SK-N-MC (cell line): ENCODE data around the gene ULK3.

Experiments used
- EZH2 ChIP-seq: fragments of 200-600 bp; sonication (generic); IDR thresholded peaks from one replicate; pipeline ENCODE4 v1.6.1; 2017; ENCODE audit warnings: antibody characterized with exemption
- POLR2AphosphoS5 ChIP-seq: IDR thresholded peaks from 2 replicates; pipeline ENCODE4 v1.6.1; 2012; ENCODE audit warnings: mild to moderate bottlenecking, low read depth, low read length, borderline replicate concordance

DNA sequence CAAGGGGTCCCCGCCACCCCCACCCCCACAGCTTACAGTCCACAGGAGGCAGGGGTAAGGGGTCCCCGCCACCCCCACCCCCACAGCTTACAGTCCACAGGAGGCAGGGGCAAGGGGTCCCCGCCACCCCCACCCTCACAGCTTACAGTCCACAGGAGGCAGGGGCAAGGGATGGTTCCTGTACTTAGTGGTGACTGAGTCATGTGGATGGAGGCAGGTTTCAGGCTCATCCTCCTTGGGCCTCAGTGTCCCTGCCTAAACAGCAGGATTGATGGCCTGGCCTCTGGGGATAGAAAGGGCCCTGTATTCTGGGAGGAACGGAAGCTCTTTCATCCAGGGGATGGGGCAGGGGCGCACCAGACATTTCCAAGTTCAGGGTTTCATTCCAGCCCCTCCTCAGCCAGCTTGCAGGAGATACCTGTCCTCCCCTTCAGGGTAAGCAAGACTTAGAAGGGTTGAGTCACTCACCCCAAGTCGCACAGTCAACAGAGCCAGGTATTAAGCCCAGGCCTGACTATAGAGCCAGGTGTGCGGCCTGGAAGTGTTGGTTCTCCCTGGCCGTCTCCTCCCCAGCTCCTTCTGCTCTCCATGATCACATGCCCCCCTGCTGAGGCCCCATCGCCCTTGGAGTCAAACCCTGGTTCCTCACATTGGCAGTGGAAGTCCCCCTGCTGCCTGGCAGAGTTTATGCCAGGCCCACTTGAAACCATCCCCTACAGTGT, 48.5 kb downstream of the ULK3 start:
- no peak for TF ChIP-seq POLR2AphosphoS5
- TF ChIP-seq EZH2: no peak
